Measurements from ENCODE around the gene ADGRB3.

- TF ChIP-seq CTCF (conservative IDR thresholded peaks at IDR 0.05; ENCODE audit: low read length) (no peak), EZH2phosphoT487 (IDR thresholded peaks at IDR 0.05; ENCODE audit: borderline replicate concordance, low read depth, low read length) (no peak)
Observed at GRCh38 chr6:69005199-69005598, 370.1 kb downstream of the ADGRB3 start.

Data from OCI-LY7 (cell line).